C4-2B (cell line): ENCODE results near the gene USP16.

Experiments used
- CTCF ChIP-seq: fragments of 450-650 bp; conservative IDR thresholded peaks from 2 replicates; pipeline ENCODE4 v1.5.1; 2017; ENCODE audit warnings: mild to moderate bottlenecking
- ZFX ChIP-seq: fragments of 450-650 bp; IDR thresholded peaks from 2 replicates; pipeline ENCODE4 v1.6.1; 2017

- TF ChIP-seq CTCF (no peak), ZFX (no peak)
Observed at GRCh38 chr21:28993293-28993629, 31.2 kb upstream of the USP16 start.
